ENCODE measurements around the gene NEDD9.

- TF ChIP-seq, protein P1, sequence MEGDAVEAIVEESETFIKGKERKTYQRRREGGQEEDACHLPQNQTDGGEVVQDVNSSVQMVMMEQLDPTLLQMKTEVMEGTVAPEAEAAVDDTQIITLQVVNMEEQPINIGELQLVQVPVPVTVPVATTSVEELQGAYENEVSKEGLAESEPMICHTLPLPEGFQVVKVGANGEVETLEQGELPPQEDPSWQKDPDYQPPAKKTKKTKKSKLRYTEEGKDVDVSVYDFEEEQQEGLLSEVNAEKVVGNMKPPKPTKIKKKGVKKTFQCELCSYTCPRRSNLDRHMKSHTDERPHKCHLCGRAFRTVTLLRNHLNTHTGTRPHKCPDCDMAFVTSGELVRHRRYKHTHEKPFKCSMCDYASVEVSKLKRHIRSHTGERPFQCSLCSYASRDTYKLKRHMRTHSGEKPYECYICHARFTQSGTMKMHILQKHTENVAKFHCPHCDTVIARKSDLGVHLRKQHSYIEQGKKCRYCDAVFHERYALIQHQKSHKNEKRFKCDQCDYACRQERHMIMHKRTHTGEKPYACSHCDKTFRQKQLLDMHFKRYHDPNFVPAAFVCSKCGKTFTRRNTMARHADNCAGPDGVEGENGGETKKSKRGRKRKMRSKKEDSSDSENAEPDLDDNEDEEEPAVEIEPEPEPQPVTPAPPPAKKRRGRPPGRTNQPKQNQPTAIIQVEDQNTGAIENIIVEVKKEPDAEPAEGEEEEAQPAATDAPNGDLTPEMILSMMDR (conservative IDR thresholded peaks at IDR 0.05) = no peak
- TF ChIP-seq ZFX (IDR thresholded peaks at IDR 0.05) = no peak
These were observed 22.6 kb downstream of the NEDD9 start for GRCh38 chr6:11209906-11210305.
